ENCODE results near the gene CCL17.

The CCL17 gene

DNA sequence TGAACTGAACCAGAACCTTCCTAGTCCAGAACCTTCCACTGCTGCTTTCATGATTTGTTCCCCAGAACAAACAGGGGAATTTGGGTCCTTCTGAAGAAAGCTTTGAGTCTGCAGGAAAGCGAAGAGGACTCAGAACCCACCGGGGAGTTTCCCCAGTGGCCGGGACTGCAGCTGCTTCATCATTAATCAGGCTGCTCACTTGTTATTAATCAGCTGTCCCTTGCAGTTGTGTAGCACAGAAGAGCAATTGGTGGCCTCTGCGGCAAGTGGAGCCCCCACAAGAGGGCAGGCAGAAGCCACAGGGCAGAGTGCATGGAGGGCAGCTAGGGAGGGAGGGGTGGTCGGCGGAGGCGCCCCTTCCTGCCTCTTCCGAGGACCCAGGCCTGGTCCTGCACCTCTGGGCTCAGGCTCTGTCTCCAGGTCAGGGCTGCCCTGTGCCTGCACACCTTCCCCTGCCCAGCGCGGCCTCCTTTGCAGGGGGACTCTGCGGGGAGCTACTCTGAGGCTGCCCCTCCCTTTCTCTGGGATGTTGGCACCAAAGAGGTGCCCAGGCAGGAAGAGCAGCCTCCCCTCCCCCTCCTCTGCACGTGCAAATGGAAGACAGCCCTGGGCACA, 6.9 kb downstream of the CCL17 start:
- peaks cover 8% of the 10 kb centered on the region for H3K4me1 ChIP-seq (ENCODE audit: control insufficient read depth, insufficient read depth, low read length)
- H3K4me3 ChIP-seq (ENCODE audit: low read length): no peak overlapping the region
- H3K9me3 ChIP-seq (ENCODE audit: control insufficient read depth, low read length): no peaks in the 10 kb centered on the region
- peaks cover 2% of the 10 kb centered on the region for H3K27me3 ChIP-seq (ENCODE audit: control insufficient read depth, insufficient read depth, low read length)
- H3K9ac ChIP-seq (ENCODE audit: low read length): no peak overlapping the region
- H3K36me3 ChIP-seq (ENCODE audit: control insufficient read depth, insufficient read depth, low read length): no peaks in the 10 kb centered on the region

DNA sequence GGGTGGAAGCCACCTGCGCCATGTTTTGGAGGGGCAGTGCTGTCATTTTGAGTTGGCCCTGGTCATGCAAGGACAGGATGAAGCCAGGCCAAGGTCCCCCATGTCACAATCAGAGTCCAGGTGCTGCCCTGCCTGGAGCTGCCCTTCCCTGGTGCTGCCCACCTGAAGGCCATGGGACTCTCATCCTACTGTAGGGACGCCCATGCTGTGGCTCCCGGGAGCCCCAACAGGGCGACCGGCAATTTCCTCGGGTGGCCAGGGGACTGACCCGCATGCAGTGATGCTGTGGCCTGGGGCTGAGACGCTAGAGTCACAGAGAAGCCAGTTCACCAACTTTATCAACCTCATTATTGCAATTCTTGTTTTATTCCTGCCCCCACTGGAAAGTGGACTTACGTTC, 8.0 kb downstream of the CCL17 start:
- H3K36me3 ChIP-seq (ENCODE audit: control insufficient read depth, insufficient read depth, low read length): no peaks in the 10 kb centered on the region
- peaks cover 19% of the 10 kb centered on the region for H3K4me1 ChIP-seq (ENCODE audit: control insufficient read depth, insufficient read depth, low read length)
- no peak overlapping the region for H3K4me3 ChIP-seq (ENCODE audit: low read length)
- no peaks in the 10 kb centered on the region for H3K9me3 ChIP-seq (ENCODE audit: control insufficient read depth, low read length)
- peaks cover 2% of the 10 kb centered on the region for H3K27me3 ChIP-seq (ENCODE audit: control insufficient read depth, insufficient read depth, low read length)
- H3K9ac ChIP-seq (ENCODE audit: low read length): no peak overlapping the region

DNA sequence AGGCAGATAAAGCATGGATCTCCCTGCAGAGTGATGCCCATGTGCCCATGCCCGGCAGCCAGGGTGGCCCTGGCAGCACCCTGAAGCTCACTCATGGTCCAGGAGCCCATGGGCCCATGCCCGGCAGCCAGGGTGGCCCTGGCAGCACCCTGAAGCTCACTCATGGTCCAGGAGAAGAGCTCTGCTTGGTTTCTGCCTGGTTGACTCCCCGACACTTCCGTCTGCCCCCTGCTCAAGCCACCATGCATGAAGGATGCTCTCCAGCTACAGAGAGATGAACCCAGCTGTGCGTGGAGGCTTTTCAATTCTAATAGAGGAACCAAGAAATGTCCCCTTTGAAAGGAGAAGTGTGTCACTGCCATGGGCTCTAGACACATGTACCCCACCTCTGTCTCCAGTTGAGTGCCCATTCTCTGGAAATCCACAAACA, 8.7 kb downstream of the CCL17 start:
- peaks cover 2% of the 10 kb centered on the region for H3K27me3 ChIP-seq (ENCODE audit: control insufficient read depth, insufficient read depth, low read length)
- H3K9me3 ChIP-seq (ENCODE audit: control insufficient read depth, low read length): no peaks in the 10 kb centered on the region
- H3K9ac ChIP-seq (ENCODE audit: low read length): no peak overlapping the region
- no peak overlapping the region for H3K4me3 ChIP-seq (ENCODE audit: low read length)
- H3K36me3 ChIP-seq (ENCODE audit: control insufficient read depth, insufficient read depth, low read length): no peaks in the 10 kb centered on the region
- peaks cover 25% of the 10 kb centered on the region for H3K4me1 ChIP-seq (ENCODE audit: control insufficient read depth, insufficient read depth, low read length)

- H3K4me3 ChIP-seq (ENCODE audit: low read length): no peak overlapping the region
- peaks cover 2% of the 10 kb centered on the region for H3K27me3 ChIP-seq (ENCODE audit: control insufficient read depth, insufficient read depth, low read length)
- no peak overlapping the region for H3K9ac ChIP-seq (ENCODE audit: low read length)
- peaks cover 28% of the 10 kb centered on the region for H3K4me1 ChIP-seq (ENCODE audit: control insufficient read depth, insufficient read depth, low read length)
- no peaks in the 10 kb centered on the region for H3K9me3 ChIP-seq (ENCODE audit: control insufficient read depth, low read length)
- H3K36me3 ChIP-seq (ENCODE audit: control insufficient read depth, insufficient read depth, low read length): no peaks in the 10 kb centered on the region
Measured at GRCh38 chr16:57413733-57414132, 9.2 kb downstream of the CCL17 start.

DNA sequence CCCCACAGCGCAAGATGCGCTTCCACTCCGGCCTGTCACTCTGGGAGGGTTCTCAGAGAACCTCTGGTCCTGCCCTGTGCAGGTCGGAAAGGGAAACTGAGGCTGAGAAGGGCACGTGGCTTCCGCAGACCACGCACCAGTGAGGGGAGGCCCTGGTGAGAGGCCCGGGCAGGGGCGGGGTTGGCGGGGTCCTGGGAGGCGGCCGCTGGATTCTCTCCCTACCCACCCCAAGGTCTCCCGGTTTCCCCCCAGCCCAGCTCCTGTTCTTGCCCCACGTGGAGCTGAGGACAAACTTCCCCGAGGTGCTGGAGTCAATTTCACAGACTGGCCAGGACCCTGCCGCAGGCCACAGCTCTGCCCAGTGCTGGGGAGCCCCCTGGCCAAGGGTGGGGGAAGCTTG, 11.5 kb downstream of the CCL17 start:
- no peaks in the 10 kb centered on the region for H3K9me3 ChIP-seq (ENCODE audit: control insufficient read depth, low read length)
- peaks cover 27% of the 10 kb centered on the region for H3K4me1 ChIP-seq (ENCODE audit: control insufficient read depth, insufficient read depth, low read length)
- H3K36me3 ChIP-seq (ENCODE audit: control insufficient read depth, insufficient read depth, low read length): no peaks in the 10 kb centered on the region
- H3K4me3 ChIP-seq (ENCODE audit: low read length): no peak overlapping the region
- H3K9ac ChIP-seq (ENCODE audit: low read length): no peak overlapping the region
- H3K27me3 ChIP-seq (ENCODE audit: control insufficient read depth, insufficient read depth, low read length): peaks cover 2% of the 10 kb centered on the region

GRCh38 chr16:57419506-57419905, 14.9 kb downstream of the CCL17 start:
- Histone ChIP-seq H3K4me3 (ENCODE audit: low read length) (no peak overlapping the region), H3K9me3 (ENCODE audit: control insufficient read depth, low read length) (no peaks in the 10 kb centered on the region), H3K36me3 (ENCODE audit: control insufficient read depth, insufficient read depth, low read length) (no peaks in the 10 kb centered on the region), H3K4me1 (ENCODE audit: control insufficient read depth, insufficient read depth, low read length) (peaks cover 27% of the 10 kb centered on the region), H3K27me3 (ENCODE audit: control insufficient read depth, insufficient read depth, low read length) (no peaks in the 10 kb centered on the region), H3K9ac (ENCODE audit: low read length) (peak overlapping the region; percentile 43)

GRCh38 chr16:57422026-57422944, 17.7 kb downstream of the CCL17 start:
- Histone ChIP-seq H3K4me1 (ENCODE audit: control insufficient read depth, insufficient read depth, low read length) (peaks cover 18% of the 10 kb centered on the region), H3K4me3 (ENCODE audit: low read length) (no peak overlapping the region), H3K9ac (ENCODE audit: low read length) (no peak overlapping the region), H3K36me3 (ENCODE audit: control insufficient read depth, insufficient read depth, low read length) (no peaks in the 10 kb centered on the region), H3K27me3 (ENCODE audit: control insufficient read depth, insufficient read depth, low read length) (no peaks in the 10 kb centered on the region), H3K9me3 (ENCODE audit: control insufficient read depth, low read length) (no peaks in the 10 kb centered on the region)

DNA sequence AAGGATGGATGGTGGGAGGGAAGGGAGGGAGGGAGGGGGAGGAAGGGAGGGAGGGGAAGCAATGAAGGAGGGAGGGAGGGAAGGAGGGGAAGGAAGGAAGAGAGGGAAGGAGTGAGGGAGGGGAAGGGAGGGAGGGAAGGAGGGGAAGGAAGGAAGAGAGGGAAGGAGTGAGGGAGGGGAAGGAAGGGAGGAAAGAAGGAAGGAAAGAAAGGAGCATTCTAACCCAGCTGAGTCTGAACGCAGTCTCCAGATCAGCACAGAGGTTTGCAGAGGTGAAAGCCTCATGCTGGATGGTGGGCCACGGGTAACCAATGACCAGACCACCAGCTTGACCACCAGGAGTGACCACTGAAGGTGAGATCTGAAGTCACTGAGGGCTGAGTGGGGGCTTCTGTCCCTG, 18.6 kb downstream of the CCL17 start:
- Histone ChIP-seq H3K36me3 (ENCODE audit: control insufficient read depth, insufficient read depth, low read length) (no peaks in the 10 kb centered on the region), H3K4me3 (ENCODE audit: low read length) (no peak overlapping the region), H3K9ac (ENCODE audit: low read length) (no peak overlapping the region), H3K9me3 (ENCODE audit: control insufficient read depth, low read length) (no peaks in the 10 kb centered on the region), H3K4me1 (ENCODE audit: control insufficient read depth, insufficient read depth, low read length) (peaks cover 10% of the 10 kb centered on the region), H3K27me3 (ENCODE audit: control insufficient read depth, insufficient read depth, low read length) (no peaks in the 10 kb centered on the region)

GRCh38 chr16:57424583-57424982, 20.0 kb downstream of the CCL17 start:
- no peaks in the 10 kb centered on the region for H3K36me3 ChIP-seq (ENCODE audit: control insufficient read depth, insufficient read depth, low read length)

DNA sequence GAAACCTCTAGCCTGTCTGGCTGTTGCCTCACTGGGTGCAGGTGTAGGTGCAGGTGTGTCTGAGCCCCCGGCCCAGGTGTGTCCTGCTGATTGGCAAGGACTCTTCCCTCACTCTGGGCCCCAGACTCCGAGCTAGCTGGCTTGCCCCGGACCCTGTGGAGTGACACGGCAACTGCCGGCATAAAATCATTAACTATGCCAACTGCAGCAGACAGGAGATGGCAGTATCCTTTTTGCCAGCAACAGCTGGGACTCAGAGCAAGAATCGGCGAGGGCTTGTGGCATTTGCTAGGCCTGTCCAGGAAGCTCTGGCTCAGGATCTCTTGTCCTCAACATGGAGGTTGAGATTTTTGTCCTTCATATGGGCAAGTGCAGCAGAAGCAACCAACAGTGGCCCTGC, 21.8 kb downstream of the CCL17 start:
- H3K9me3 ChIP-seq (ENCODE audit: control insufficient read depth, low read length): no peaks in the 10 kb centered on the region
- H3K27me3 ChIP-seq (ENCODE audit: control insufficient read depth, insufficient read depth, low read length): no peaks in the 10 kb centered on the region
- H3K4me3 ChIP-seq (ENCODE audit: low read length): no peak overlapping the region
- H3K4me1 ChIP-seq (ENCODE audit: control insufficient read depth, insufficient read depth, low read length): no peaks in the 10 kb centered on the region
- H3K36me3 ChIP-seq (ENCODE audit: control insufficient read depth, insufficient read depth, low read length): peaks cover 9% of the 10 kb centered on the region
- H3K9ac ChIP-seq (ENCODE audit: low read length): no peak overlapping the region

More at GRCh38 chr16:57424583-57424982, 20.0 kb downstream of the CCL17 start:
- H3K9me3 ChIP-seq (ENCODE audit: control insufficient read depth, low read length): no peaks in the 10 kb centered on the region
- no peak overlapping the region for H3K9ac ChIP-seq (ENCODE audit: low read length)
- H3K4me3 ChIP-seq (ENCODE audit: low read length): no peak overlapping the region
- no peaks in the 10 kb centered on the region for H3K4me1 ChIP-seq (ENCODE audit: control insufficient read depth, insufficient read depth, low read length)
- H3K27me3 ChIP-seq (ENCODE audit: control insufficient read depth, insufficient read depth, low read length): no peaks in the 10 kb centered on the region

DNA sequence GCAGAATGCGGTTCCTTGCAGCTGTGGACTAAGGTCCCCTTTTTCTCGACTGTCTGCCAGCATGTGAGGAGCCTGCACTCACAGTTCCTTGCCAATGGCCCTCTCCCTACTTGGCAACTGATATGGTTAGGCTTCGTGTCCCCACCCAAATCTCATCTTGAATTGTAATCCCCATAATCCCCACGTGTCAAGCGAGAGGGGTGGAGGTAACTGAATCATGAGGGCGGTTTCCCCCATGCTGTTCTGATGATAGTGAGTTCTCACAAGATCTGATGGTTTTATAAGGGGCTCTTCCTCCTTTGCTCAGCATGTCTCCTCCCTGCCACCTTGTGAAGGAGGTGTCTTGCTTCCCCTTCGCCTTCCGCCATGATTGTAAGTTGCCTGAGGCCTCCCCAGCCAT, 22.7 kb downstream of the CCL17 start:
- H3K27me3 ChIP-seq (ENCODE audit: control insufficient read depth, insufficient read depth, low read length): no peaks in the 10 kb centered on the region

GRCh38 chr16:57427824-57428223, 23.3 kb downstream of the CCL17 start:
- H3K4me3 ChIP-seq (ENCODE audit: low read length): no peak overlapping the region
- H3K9ac ChIP-seq (ENCODE audit: low read length): no peak overlapping the region
- no peaks in the 10 kb centered on the region for H3K27me3 ChIP-seq (ENCODE audit: control insufficient read depth, insufficient read depth, low read length)
- no peaks in the 10 kb centered on the region for H3K4me1 ChIP-seq (ENCODE audit: control insufficient read depth, insufficient read depth, low read length)
- H3K9me3 ChIP-seq (ENCODE audit: control insufficient read depth, low read length): no peaks in the 10 kb centered on the region
- H3K36me3 ChIP-seq (ENCODE audit: control insufficient read depth, insufficient read depth, low read length): peaks cover 9% of the 10 kb centered on the region

More for the DNA sequence above, 22.7 kb downstream of the CCL17 start:
- no peak overlapping the region for H3K4me3 ChIP-seq (ENCODE audit: low read length)
- H3K9me3 ChIP-seq (ENCODE audit: control insufficient read depth, low read length): no peaks in the 10 kb centered on the region
- peaks cover 9% of the 10 kb centered on the region for H3K36me3 ChIP-seq (ENCODE audit: control insufficient read depth, insufficient read depth, low read length)
- no peaks in the 10 kb centered on the region for H3K4me1 ChIP-seq (ENCODE audit: control insufficient read depth, insufficient read depth, low read length)
- no peak overlapping the region for H3K9ac ChIP-seq (ENCODE audit: low read length)

All from mucosa of stomach (tissue), 1 donor.